Measurements from ENCODE around the gene CFAP300.

Gene CFAP300

DNA sequence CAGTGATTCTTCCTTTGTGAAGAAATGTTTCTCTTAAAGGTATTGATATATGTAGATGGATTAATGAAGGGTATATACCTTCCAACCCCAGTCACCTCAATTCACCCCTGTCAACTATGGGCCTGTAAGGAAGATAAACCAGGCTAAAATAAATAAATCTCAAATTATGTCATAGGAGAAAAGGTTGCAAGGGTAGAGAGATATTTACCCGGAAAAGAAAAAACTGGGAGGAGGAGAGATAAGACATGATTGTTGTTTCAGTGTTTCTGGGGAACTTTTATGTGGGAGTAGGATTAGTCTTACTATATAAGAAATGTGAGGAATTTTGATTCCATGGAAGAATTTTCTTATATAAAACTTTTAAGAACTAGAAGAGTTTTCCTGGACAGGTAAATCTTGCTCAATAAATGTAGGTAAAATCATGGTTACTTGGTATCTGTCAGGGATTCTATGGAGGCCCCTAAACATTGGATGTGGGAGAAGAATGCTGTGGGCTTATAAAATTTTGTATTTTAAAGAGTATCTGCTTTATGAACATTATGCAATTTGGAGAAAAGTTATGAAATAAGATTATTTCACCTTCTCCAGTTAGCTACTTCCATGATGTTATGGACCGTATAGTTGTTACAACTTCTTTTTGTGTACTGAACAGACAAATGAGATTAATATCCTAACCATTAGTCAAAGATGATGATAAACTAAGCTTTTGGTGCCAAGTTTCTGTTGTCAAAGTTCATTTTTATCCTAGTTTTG, 69.4 kb downstream of the CFAP300 start:
- DNase-seq (ENCODE audit: insufficient read length, low spot score): no peak

DNA sequence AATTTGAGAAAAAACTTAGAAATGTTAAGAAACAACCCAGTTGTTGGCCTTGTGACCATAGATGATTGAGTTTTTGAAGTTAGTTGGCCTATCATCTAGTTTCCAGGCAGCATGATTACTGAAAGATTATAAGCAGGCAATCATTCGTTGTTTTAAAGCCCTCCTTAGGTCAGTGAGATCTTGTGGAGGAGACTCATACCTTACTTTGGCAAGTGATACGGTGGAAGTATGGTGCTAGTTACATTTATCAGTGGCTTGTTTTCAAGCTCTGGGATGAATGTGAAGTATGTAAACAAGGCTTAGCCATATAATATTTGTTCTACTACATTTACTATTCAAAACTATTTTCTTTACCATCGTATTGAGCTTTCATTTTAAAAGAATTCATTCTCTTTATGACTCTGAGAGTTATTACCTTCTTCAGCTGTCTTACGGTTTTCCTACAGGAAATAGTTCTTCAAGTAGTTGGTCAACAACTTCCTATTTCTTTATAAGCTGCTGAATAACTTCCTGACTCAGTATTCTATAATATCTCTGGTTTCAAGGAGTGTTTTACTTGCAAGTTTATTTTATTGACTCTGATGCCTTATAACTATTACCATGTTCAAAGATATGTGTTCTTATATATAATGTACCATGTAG, 70.4 kb downstream of the CFAP300 start:
- DNase-seq (ENCODE audit: insufficient read length, low spot score) (no peak), FAIRE-seq (no peak)
- TF ChIP-seq POLR2A (IDR thresholded peaks at IDR 0.05; ENCODE audit: low read depth, low read length) (no peak), POU2F2 (IDR thresholded peaks at IDR 0.05; ENCODE audit: low read depth, low read length) (no peak), POLR2AphosphoS5 (IDR thresholded peaks at IDR 0.05; ENCODE audit: low read depth, low read length) (no peak), SPI1 (IDR thresholded peaks at IDR 0.05; ENCODE audit: low read depth, low read length) (no peak), PAX5 (IDR thresholded peaks at IDR 0.05; ENCODE audit: insufficient read depth, low read length, severe bottlenecking) (no peak), TAF1 (IDR thresholded peaks at IDR 0.05; ENCODE audit: low read depth, low read length) (no peak)

More for the DNA sequence above, 69.4 kb downstream of the CFAP300 start:
- TF ChIP-seq POLR2AphosphoS5 (IDR thresholded peaks at IDR 0.05; ENCODE audit: low read depth, low read length) (no peak), SPI1 (IDR thresholded peaks at IDR 0.05; ENCODE audit: low read depth, low read length) (no peak), TAF1 (IDR thresholded peaks at IDR 0.05; ENCODE audit: low read depth, low read length) (no peak), PAX5 (IDR thresholded peaks at IDR 0.05; ENCODE audit: insufficient read depth, low read length, severe bottlenecking) (no peak), POU2F2 (IDR thresholded peaks at IDR 0.05; ENCODE audit: low read depth, low read length) (no peak), POLR2A (IDR thresholded peaks at IDR 0.05; ENCODE audit: low read depth, low read length) (no peak)
- FAIRE-seq: no peak

DNA sequence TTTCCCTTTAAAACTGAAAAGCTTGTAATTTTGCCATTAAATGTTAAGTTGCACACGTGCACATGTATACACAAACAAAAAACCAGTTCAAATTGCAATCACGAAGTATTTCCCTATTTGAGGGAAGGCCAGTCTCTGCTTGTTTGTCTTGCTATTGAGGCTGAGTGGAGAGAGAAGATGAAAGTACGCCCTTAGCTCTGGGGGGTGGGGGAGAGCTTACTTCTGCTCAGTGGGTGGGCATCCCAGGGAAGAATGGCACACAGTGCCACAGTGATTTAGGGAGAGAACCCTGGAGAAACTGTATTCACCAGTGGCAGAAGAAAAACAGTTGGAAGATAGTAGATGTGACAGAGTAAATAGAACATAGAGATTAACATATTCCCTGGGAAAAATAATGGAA, 71.7 kb downstream of the CFAP300 start:
- no peak for TF ChIP-seq POLR2AphosphoS5 (IDR thresholded peaks at IDR 0.05; ENCODE audit: low read depth, low read length)
- TF ChIP-seq SPI1 (IDR thresholded peaks at IDR 0.05; ENCODE audit: low read depth, low read length): no peak
- no peak for TF ChIP-seq POLR2A (IDR thresholded peaks at IDR 0.05; ENCODE audit: low read depth, low read length)
- no peak for TF ChIP-seq PAX5 (IDR thresholded peaks at IDR 0.05; ENCODE audit: insufficient read depth, low read length, severe bottlenecking)
- no peak for TF ChIP-seq POU2F2 (IDR thresholded peaks at IDR 0.05; ENCODE audit: low read depth, low read length)
- no peak for TF ChIP-seq TAF1 (IDR thresholded peaks at IDR 0.05; ENCODE audit: low read depth, low read length)
- no peak for FAIRE-seq
- DNase-seq (ENCODE audit: insufficient read length, low spot score): no peak

DNA sequence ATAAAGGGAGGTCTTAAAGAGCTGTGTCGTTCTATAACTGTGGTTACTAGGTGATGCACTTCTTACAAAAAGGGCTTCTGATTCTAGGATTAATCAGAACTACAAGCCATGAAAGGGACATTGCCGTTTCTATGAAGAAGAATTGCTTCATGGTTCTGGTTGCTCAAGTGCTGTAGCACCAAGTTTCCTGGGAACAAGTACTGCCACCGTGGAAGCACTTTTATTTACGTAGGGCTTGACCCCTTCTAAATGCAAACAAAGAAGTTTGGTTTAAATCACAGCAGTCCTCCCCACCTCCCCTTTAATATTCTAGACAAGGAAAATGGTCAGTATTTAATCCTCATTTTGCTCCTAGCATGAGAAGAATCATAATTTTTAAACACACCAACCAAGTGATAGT, 72.8 kb downstream of the CFAP300 start:
- no peak for TF ChIP-seq POLR2AphosphoS5 (IDR thresholded peaks at IDR 0.05; ENCODE audit: low read depth, low read length)
- no peak for TF ChIP-seq SPI1 (IDR thresholded peaks at IDR 0.05; ENCODE audit: low read depth, low read length)
- no peak for TF ChIP-seq POLR2A (IDR thresholded peaks at IDR 0.05; ENCODE audit: low read depth, low read length)
- TF ChIP-seq PAX5 (IDR thresholded peaks at IDR 0.05; ENCODE audit: insufficient read depth, low read length, severe bottlenecking): no peak
- DNase-seq (ENCODE audit: insufficient read length, low spot score) (no peak), FAIRE-seq (no peak)

DNA sequence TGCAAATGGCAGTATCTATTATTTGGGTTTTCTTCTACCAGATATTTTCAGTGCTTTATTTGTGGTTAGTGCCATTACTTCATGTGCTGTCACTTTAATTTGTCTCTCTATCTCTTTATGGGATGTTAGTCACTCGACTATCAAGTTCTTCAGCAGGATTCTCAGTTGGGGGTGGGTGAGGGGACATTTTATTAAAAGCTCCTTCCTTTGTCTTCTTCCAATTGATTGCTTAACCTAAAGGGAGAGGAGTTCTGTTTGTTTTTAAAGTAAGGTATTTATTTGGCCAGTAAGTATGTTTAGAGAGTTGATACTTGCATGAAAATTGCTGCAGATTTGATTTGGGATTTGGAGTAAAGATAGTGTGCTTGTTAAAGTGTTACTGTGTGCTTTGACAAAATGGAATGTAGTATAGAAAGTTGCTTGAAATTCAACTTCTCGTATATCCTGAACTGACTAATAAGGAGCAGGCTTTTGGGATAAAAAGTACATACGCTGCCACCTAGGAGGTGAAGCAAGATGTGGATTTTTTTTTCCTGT, 73.3 kb downstream of the CFAP300 start:
- TF ChIP-seq POU2F2 (IDR thresholded peaks at IDR 0.05; ENCODE audit: low read depth, low read length) (no peak), POLR2AphosphoS5 (IDR thresholded peaks at IDR 0.05; ENCODE audit: low read depth, low read length) (no peak)
- FAIRE-seq: no peak
- no peak for DNase-seq (ENCODE audit: insufficient read length, low spot score)

DNA sequence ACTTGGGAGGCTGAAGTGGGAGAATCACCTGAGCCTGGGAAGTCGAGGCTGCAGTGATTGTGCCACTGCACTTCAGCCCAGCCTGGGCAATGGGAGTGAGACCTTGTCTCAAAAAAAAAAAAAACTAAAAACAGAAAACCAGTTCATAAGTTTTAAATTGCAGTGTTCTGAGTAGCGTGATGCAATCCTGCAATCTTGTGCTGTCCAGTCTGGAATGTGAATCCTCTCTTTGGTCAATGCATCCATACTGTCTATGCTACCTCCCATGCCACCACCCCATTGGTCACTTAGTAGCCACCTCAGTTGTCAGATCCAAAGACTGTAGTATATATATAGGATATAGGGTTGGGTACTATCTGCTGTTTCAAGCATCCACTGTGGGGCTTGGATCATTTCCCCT, 74.1 kb downstream of the CFAP300 start:
- DNase-seq (ENCODE audit: insufficient read length, low spot score) (no peak), FAIRE-seq (no peak)
- TF ChIP-seq SPI1 (IDR thresholded peaks at IDR 0.05; ENCODE audit: low read depth, low read length): no peak
- no peak for TF ChIP-seq POU2F2 (IDR thresholded peaks at IDR 0.05; ENCODE audit: low read depth, low read length)
